Stimulated activated naive CD8-positive, alpha-beta T cell treated with anti-CD3 and anti-CD28 coated beads, Interleukin-15, Interleukin-2, amounts not matched to agents 100 ng/mL and 50 ng/mL, for 24 hours (primary cell): ENCODE data around the gene AHNAK.

Experiments
- H3K27ac Mint-ChIP-seq: one replicate; pipeline ENCODE4 v1.8.0; 2021; ENCODE audit warnings: mild to moderate bottlenecking, mixed read lengths
- H3K27me3 Mint-ChIP-seq: one replicate; pipeline ENCODE4 v1.8.0; 2021; ENCODE audit warnings: mixed read lengths
- H3K36me3 Mint-ChIP-seq: one replicate; pipeline ENCODE4 v1.8.0; 2021; ENCODE audit warnings: low read depth, mixed read lengths
- H3K4me1 Mint-ChIP-seq: one replicate; pipeline ENCODE4 v1.8.0; 2021; ENCODE audit warnings: low read depth, mixed read lengths
- H3K4me3 Mint-ChIP-seq: one replicate; pipeline ENCODE4 v1.8.0; 2021; ENCODE audit warnings: mild to moderate bottlenecking, mixed read lengths
- H3K9me3 Mint-ChIP-seq: one replicate; pipeline ENCODE4 v1.8.0; 2021; ENCODE audit warnings: mixed read lengths

Gene AHNAK

GRCh38 chr11:62438641-62439040, 108.0 kb downstream of the AHNAK start:
- Mint-ChIP-seq H3K27me3 (no peaks in the 10 kb centered on the region), H3K4me1 (peaks cover 27% of the 10 kb centered on the region), H3K27ac (no peak overlapping the region), H3K9me3 (no peaks in the 10 kb centered on the region), H3K36me3 (no peaks in the 10 kb centered on the region), H3K4me3 (no peak overlapping the region)

- Mint-ChIP-seq H3K4me1 (peaks cover 32% of the 10 kb centered on the region), H3K36me3 (no peaks in the 10 kb centered on the region), H3K4me3 (no peak overlapping the region), H3K27ac (no peak overlapping the region), H3K27me3 (no peaks in the 10 kb centered on the region), H3K9me3 (no peaks in the 10 kb centered on the region)
Observed at GRCh38 chr11:62437616-62438015, 109.0 kb downstream of the AHNAK start.

GRCh38 chr11:62435846-62436660, 110.6 kb downstream of the AHNAK start:
- no peaks in the 10 kb centered on the region for H3K27me3 Mint-ChIP-seq
- no peak overlapping the region for H3K4me3 Mint-ChIP-seq
- no peaks in the 10 kb centered on the region for H3K36me3 Mint-ChIP-seq
- peaks cover 44% of the 10 kb centered on the region for H3K4me1 Mint-ChIP-seq
- H3K9me3 Mint-ChIP-seq = no peaks in the 10 kb centered on the region
- no peak overlapping the region for H3K27ac Mint-ChIP-seq

DNA sequence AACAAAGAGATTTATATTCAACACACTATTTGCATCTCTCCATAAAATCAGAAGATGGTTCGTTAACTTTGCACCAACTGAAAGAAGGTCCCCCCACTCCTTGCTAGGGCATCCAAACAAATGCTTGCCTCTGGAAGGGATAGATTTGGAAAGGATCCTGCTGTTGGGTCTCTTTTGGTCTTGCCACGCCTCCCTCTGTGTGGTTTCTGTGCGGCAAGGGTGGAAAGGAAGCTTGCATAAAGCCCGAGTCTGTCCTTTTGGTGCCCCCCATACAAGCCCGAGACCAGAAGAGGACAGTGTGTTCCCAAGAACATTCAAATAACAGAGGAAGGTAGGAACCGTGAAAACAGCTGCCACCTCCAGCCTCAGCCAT, 112.7 kb downstream of the AHNAK start:
- H3K27ac Mint-ChIP-seq = no peak overlapping the region
- H3K36me3 Mint-ChIP-seq = no peaks in the 10 kb centered on the region
- no peaks in the 10 kb centered on the region for H3K27me3 Mint-ChIP-seq
- no peak overlapping the region for H3K4me3 Mint-ChIP-seq
- no peaks in the 10 kb centered on the region for H3K9me3 Mint-ChIP-seq
- H3K4me1 Mint-ChIP-seq = peaks cover 57% of the 10 kb centered on the region

- no peaks in the 10 kb centered on the region for H3K36me3 Mint-ChIP-seq
- no peaks in the 10 kb centered on the region for H3K9me3 Mint-ChIP-seq
- no peaks in the 10 kb centered on the region for H3K27me3 Mint-ChIP-seq
- H3K4me1 Mint-ChIP-seq = peaks cover 62% of the 10 kb centered on the region
- no peak overlapping the region for H3K27ac Mint-ChIP-seq
- H3K4me3 Mint-ChIP-seq = no peak overlapping the region
Observed at GRCh38 chr11:62433141-62433903, 113.3 kb downstream of the AHNAK start.

- Mint-ChIP-seq H3K9me3 (no peaks in the 10 kb centered on the region), H3K4me1 (peaks cover 68% of the 10 kb centered on the region), H3K36me3 (no peaks in the 10 kb centered on the region), H3K27me3 (no peaks in the 10 kb centered on the region), H3K27ac (no peak overlapping the region), H3K4me3 (no peak overlapping the region)
Observed at GRCh38 chr11:62432695-62433094, 113.9 kb downstream of the AHNAK start.

DNA sequence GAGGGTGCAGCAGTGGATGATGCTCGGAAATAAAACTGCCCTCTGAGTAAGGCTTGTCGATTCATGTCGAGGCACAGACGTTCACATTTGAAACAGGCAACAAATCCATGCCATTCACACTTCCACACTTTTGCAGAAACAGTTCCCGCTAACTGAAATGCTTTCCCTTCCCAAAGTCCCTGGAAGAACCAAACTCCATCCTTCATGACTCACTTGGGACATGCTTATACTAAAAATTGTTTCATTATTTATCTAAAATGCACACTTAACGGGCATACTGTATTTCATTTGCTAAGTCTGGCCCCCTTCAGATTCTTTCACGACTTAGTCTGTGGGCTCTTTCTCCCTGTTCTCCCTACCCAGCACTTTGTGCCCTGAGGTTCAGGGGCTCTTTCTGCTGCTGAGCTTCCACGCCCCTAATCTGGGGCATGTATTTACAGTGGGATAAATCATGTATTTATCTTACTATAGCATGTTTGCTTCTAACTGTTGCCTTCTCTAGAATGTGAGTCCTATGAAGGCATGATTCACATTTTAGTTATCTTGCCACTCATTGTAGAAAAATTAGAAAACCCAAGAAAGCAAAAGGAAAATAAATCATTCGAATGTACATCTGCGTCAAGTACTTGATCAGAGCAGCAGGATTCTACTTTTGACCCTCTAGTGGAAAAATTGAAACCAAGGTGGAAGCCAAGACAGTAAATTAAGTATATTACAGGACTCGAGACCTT, 115.3 kb downstream of the AHNAK start:
- no peaks in the 10 kb centered on the region for H3K9me3 Mint-ChIP-seq
- no peak overlapping the region for H3K27ac Mint-ChIP-seq
- peaks cover 81% of the 10 kb centered on the region for H3K4me1 Mint-ChIP-seq
- no peaks in the 10 kb centered on the region for H3K36me3 Mint-ChIP-seq
- H3K4me3 Mint-ChIP-seq = no peak overlapping the region
- no peaks in the 10 kb centered on the region for H3K27me3 Mint-ChIP-seq

DNA sequence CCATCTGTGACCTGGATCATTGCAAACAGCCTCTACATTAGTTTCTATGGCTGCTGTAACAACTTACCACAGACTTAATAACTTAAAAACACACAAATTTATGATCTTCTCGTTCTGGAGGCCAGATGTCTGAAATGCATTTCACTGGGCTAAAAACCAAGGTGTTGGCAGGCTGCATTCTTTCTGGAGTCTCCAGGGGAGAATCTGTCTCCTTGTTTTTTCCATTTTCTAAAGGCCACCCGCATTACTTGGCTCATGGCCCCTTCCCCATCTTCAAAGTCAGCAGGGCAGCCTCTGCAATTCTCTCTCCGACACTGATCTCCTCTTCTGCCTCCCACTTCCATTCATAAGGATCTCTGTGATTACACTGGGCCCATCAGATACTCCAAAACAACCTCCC, 116.2 kb downstream of the AHNAK start:
- Mint-ChIP-seq H3K27me3 (no peaks in the 10 kb centered on the region), H3K27ac (no peak overlapping the region), H3K4me3 (no peak overlapping the region)

DNA sequence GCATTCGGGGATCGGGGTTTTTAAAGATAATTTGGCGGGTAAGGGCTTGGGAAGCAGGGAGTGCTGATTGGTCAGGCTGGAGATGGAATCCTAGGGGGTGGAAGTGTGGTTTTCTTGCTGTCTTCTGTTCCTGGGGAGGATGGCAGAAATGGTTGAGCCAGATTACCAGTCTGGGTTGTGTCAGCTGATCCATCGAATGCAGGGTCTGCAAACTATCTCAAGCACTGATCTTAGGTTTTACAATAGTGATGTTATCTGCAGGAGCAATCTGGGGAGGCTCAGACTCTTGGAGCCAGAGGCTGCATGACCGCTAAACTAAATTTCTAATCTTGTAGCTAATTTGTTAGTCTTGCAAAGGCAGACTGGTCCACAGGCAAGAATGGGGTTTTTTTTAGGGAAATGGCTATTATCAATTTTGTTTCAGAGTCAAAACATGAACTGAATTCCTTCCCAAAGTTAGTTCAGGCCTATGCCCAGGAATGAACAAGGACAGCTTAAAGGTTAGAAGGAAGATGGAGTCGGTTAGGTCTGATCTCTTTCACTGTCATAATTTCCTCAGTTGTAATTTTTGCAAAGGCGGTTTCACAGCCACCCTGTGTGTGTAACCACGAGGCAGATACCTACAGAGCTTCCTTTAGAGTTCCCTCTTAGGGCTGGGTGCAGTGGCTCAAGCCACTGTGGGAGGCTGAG, 117.6 kb downstream of the AHNAK start:
- no peaks in the 10 kb centered on the region for H3K27me3 Mint-ChIP-seq
- peaks cover 68% of the 10 kb centered on the region for H3K4me1 Mint-ChIP-seq
- H3K27ac Mint-ChIP-seq = peak overlapping the region; percentile 28
- no peak overlapping the region for H3K4me3 Mint-ChIP-seq
- H3K36me3 Mint-ChIP-seq = no peaks in the 10 kb centered on the region
- no peaks in the 10 kb centered on the region for H3K9me3 Mint-ChIP-seq

More for the DNA sequence above, 116.2 kb downstream of the AHNAK start:
- Mint-ChIP-seq H3K36me3 (no peaks in the 10 kb centered on the region), H3K9me3 (no peaks in the 10 kb centered on the region), H3K4me1 (peaks cover 78% of the 10 kb centered on the region)

DNA sequence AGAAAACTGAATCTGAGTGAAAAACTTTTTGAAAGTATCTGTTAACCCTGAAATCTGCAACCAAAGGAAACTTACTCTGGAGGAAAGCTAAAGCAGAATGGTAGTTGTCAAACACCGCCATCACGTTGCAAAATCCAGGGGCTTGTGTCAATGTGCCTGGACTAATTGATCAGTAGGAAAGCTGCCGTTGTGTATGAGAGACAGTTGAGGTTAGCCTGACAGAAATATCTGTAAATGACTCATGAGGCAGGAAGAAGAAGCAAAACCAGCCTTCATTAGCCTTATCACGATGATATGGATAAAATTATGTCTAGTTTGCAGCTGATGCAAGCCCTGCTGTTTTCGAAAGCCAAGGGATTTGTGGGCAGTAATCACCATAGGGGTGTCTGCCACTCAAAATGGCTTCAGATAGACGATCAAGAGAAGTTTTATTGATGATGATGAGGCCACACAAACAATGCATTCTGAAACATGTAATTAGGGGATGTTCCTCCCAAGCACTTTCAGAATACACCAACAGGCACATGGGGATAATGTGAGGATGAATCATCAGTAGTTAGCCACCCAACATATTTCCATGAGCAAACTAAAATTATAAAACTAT, 118.9 kb downstream of the AHNAK start:
- peaks cover 57% of the 10 kb centered on the region for H3K4me1 Mint-ChIP-seq
- peaks cover 6% of the 10 kb centered on the region for H3K27me3 Mint-ChIP-seq
- H3K9me3 Mint-ChIP-seq = no peaks in the 10 kb centered on the region
- no peaks in the 10 kb centered on the region for H3K36me3 Mint-ChIP-seq
- peak overlapping the region; percentile 68 for H3K4me3 Mint-ChIP-seq
- H3K27ac Mint-ChIP-seq = peak overlapping the region; percentile 94

GRCh38 chr11:62423012-62423411, 123.6 kb downstream of the AHNAK start:
- peaks cover 20% of the 10 kb centered on the region for H3K4me1 Mint-ChIP-seq
- no peak overlapping the region for H3K27ac Mint-ChIP-seq
- no peak overlapping the region for H3K4me3 Mint-ChIP-seq
- no peaks in the 10 kb centered on the region for H3K36me3 Mint-ChIP-seq
- no peaks in the 10 kb centered on the region for H3K9me3 Mint-ChIP-seq
- H3K27me3 Mint-ChIP-seq = peaks cover 6% of the 10 kb centered on the region

DNA sequence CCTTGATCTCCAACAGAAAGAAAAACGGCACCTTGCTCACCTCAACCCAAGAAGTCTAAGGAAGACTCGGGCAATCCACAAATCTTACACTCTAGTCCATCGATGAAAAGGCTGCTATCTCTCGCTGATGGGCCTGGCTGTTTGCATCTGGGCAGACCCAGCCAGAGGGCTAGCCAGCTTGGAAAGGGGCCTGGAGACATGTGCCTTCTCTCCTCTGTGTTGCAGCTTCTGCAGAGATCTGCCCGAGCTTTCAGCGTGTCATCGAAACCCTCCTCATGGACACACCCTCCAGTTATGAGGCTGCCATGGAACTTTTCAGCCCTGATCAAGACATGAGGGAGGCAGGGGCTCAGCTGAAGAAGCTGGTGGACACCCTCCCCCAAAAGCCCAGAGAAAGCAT, 124.6 kb downstream of the AHNAK start:
- no peaks in the 10 kb centered on the region for H3K36me3 Mint-ChIP-seq
- H3K27ac Mint-ChIP-seq = no peak overlapping the region
- no peaks in the 10 kb centered on the region for H3K9me3 Mint-ChIP-seq
- H3K4me3 Mint-ChIP-seq = no peak overlapping the region
- peaks cover 10% of the 10 kb centered on the region for H3K4me1 Mint-ChIP-seq
- peaks cover 6% of the 10 kb centered on the region for H3K27me3 Mint-ChIP-seq

- H3K4me1 Mint-ChIP-seq = no peaks in the 10 kb centered on the region
Observed at GRCh38 chr11:62420882-62421281, 125.7 kb downstream of the AHNAK start.

GRCh38 chr11:62419943-62420342, 126.7 kb downstream of the AHNAK start:
- no peaks in the 10 kb centered on the region for H3K36me3 Mint-ChIP-seq
- H3K27me3 Mint-ChIP-seq = peaks cover 6% of the 10 kb centered on the region
- H3K9me3 Mint-ChIP-seq = no peaks in the 10 kb centered on the region
- no peak overlapping the region for H3K4me3 Mint-ChIP-seq
- no peak overlapping the region for H3K27ac Mint-ChIP-seq
- no peaks in the 10 kb centered on the region for H3K4me1 Mint-ChIP-seq

More at GRCh38 chr11:62420882-62421281, 125.7 kb downstream of the AHNAK start:
- Mint-ChIP-seq H3K27ac (no peak overlapping the region), H3K27me3 (peaks cover 6% of the 10 kb centered on the region), H3K4me3 (no peak overlapping the region), H3K36me3 (no peaks in the 10 kb centered on the region), H3K9me3 (no peaks in the 10 kb centered on the region)
